Liver (tissue), 9 donors: ENCODE measurements around the gene SNX9. TPM values are rescaled to one million over a fixed set of nuclear protein-coding genes. Genes with fewer than 3 reads are reported as not detected.

ENCODE experiments used
- DNase-seq: peaks from one replicate; pipeline ENCODE4 v3.0.0-alpha.2; 2017; ENCODE audit warnings: low spot score
- H3K27ac ChIP-seq, 2 donors: one replicate each; pipeline ENCODE4 v1.7.0; 2013; ENCODE audit warnings: inconsistent platforms in 2 of 2, low read length in 2 of 2, control low read depth in 1 of 2, low read depth in 1 of 2, mild to moderate bottlenecking in 1 of 2
- H3K27me3 ChIP-seq, 4 donors: one replicate each; pipeline versions ENCODE4 v1.6.1 to v1.7.0; 2013; ENCODE audit warnings: low read length in 3 of 4, inconsistent platforms in 1 of 4, mild to moderate bottlenecking in 1 of 4, moderate library complexity in 1 of 4; ENCODE audit not compliant: control insufficient read depth in 4 of 4, insufficient read depth in 4 of 4
- H3K36me3 ChIP-seq, 4 donors: one replicate each; pipeline versions ENCODE4 v1.6.1 to v1.7.0; 2013; ENCODE audit warnings: low read length in 3 of 4, mild to moderate bottlenecking in 3 of 4, low read depth in 1 of 4, moderate library complexity in 1 of 4; ENCODE audit not compliant: control insufficient read depth in 4 of 4, insufficient read depth in 3 of 4
- H3K4me1 ChIP-seq, 4 donors: one replicate each; pipeline versions ENCODE4 v1.6.1 to v1.7.0; 2013; ENCODE audit warnings: low read length in 3 of 4, mild to moderate bottlenecking in 3 of 4, moderate library complexity in 1 of 4; ENCODE audit not compliant: control insufficient read depth in 4 of 4, insufficient read depth in 4 of 4
- H3K4me3 ChIP-seq, 3 donors: one replicate each; pipeline versions ENCODE4 v1.6.1 to v1.7.0; 2013; ENCODE audit warnings: low read length in 3 of 3, control low read depth in 1 of 3, low read depth in 1 of 3, mild to moderate bottlenecking in 1 of 3
- H3K9ac ChIP-seq, 2 donors: one replicate each; pipeline ENCODE4 v1.7.0; 2013; ENCODE audit warnings: low read length in 2 of 2, mild to moderate bottlenecking in 2 of 2, moderate library complexity in 2 of 2, control low read depth in 1 of 2, low read depth in 1 of 2
- H3K9me3 ChIP-seq, 4 donors: one replicate each; pipeline versions ENCODE4 v1.6.1 to v1.7.0; 2013; ENCODE audit warnings: low read length in 3 of 4; ENCODE audit not compliant: control insufficient read depth in 4 of 4
- EGR1 ChIP-seq, 2 donors: IDR thresholded peaks; 2 replicates each; pipeline ENCODE4 v1.6.1; 2016 to 2018; ENCODE audit warnings: antibody characterized with exemption in 2 of 2, low read depth in 2 of 2
- FOXA1 ChIP-seq: IDR thresholded peaks from 2 replicates; pipeline ENCODE4 v1.6.1; 2016; ENCODE audit warnings: antibody characterized with exemption
- FOXA2 ChIP-seq: IDR thresholded peaks from 2 replicates; pipeline ENCODE4 v1.6.1; 2016; ENCODE audit warnings: antibody characterized with exemption
- GABPA ChIP-seq, 2 donors: IDR thresholded peaks in 1 of 2; conservative IDR thresholded peaks in 1 of 2; 2 replicates each; pipeline ENCODE4 v1.6.1; 2016; ENCODE audit warnings: antibody characterized with exemption in 2 of 2, mild to moderate bottlenecking in 1 of 2, moderate library complexity in 1 of 2
- HNF4A ChIP-seq, 2 donors: conservative IDR thresholded peaks; 2 replicates each; pipeline ENCODE4 v1.6.1; 2016; ENCODE audit warnings: antibody characterized with exemption in 2 of 2, mild to moderate bottlenecking in 2 of 2
- HNF4G ChIP-seq: IDR thresholded peaks from 2 replicates; pipeline ENCODE4 v1.6.1; 2016; ENCODE audit warnings: antibody characterized with exemption
- JUND ChIP-seq, 2 donors: IDR thresholded peaks; 2 replicates each; pipeline ENCODE4 v1.6.1; 2016; ENCODE audit warnings: antibody characterized with exemption in 2 of 2
- NR2F2 ChIP-seq: IDR thresholded peaks from 2 replicates; pipeline ENCODE4 v1.6.1; 2016; ENCODE audit warnings: antibody characterized with exemption
- RAD21 ChIP-seq, 2 donors: IDR thresholded peaks; 2 replicates each; pipeline ENCODE4 v1.6.1; 2016; ENCODE audit warnings: antibody characterized with exemption in 2 of 2, mild to moderate bottlenecking in 2 of 2
- RXRA ChIP-seq, 2 donors: IDR thresholded peaks; 2 replicates each; pipeline ENCODE4 v1.6.1; 2017 to 2018; ENCODE audit warnings: antibody characterized with exemption in 2 of 2, mild to moderate bottlenecking in 1 of 2
- SP1 ChIP-seq: IDR thresholded peaks from 2 replicates; pipeline ENCODE4 v1.6.1; 2018; ENCODE audit warnings: antibody characterized with exemption, mild to moderate bottlenecking
- TAF1 ChIP-seq: conservative IDR thresholded peaks from 2 replicates; pipeline ENCODE4 v1.6.1; 2016; ENCODE audit warnings: antibody characterized with exemption, mild to moderate bottlenecking
- YY1 ChIP-seq: IDR thresholded peaks from 2 replicates; pipeline ENCODE4 v1.6.1; 2016; ENCODE audit warnings: antibody characterized with exemption, mild to moderate bottlenecking
- WGBS: extraction: QIAGEN DNeasy Blood & Tissue Kit; methylation state at CpG from one replicate; pipeline ENCODE4 v1.1.7; 2013; 5-methylcytosine and 5-hydroxymethylcytosine counted together
- polyA plus RNA-seq, 2 donors: library from polyadenylated mRNA; stranded (reverse) in 1 of 2; unstranded in 1 of 2; fragments of 200-250 nt in 1 of 2; fragments of >200 nt in 1 of 2; fragmentation: Nextera tagmentation in 1 of 2; extraction: Ambion mirVana in 1 of 2; gene quantifications; one replicate each; pipeline versions ENCODE4 v1.2.1 to v1.2.3, GENCODE V29; 2013 to 2015
- total RNA-seq, 2 donors: library from RNA; depleted of rRNA; stranded (reverse); fragments of >200 nt; gene quantifications; one replicate each; pipeline ENCODE4 v1.2.3, GENCODE V29; 2014
- TF ChIP-seq, protein P1 (sequence below): IDR thresholded peaks from 2 replicates; pipeline ENCODE4 v1.6.1; 2016; ENCODE audit warnings: antibody characterized with exemption, mild to moderate bottlenecking
- TF ChIP-seq, protein P2 (sequence below): IDR thresholded peaks from 2 replicates; pipeline ENCODE4 v1.6.1; 2016; ENCODE audit warnings: antibody characterized with exemption
- TF ChIP-seq, protein P3 (sequence below): IDR thresholded peaks from 2 replicates; pipeline ENCODE4 v1.6.1; 2016; ENCODE audit warnings: antibody characterized with exemption
- TF ChIP-seq, protein P4 (sequence below): fragments of 150-350 bp; IDR thresholded peaks from 2 replicates; pipeline ENCODE4 v1.5.1; 2017; ENCODE audit warnings: improper control_type of control experiment, low read depth, low read length; ENCODE audit not compliant: missing input control
- TF ChIP-seq, protein P5 (sequence below): IDR thresholded peaks from 2 replicates; pipeline ENCODE4 v1.6.1; 2016; ENCODE audit warnings: antibody characterized with exemption
- donor health status: healthy.
- donor health status: healthy.
- donor health status: healthy.
- donor health status: healthy.
- donor health status: healthy.

Gene SNX9
- total and polyA plus RNA-seq, 4 donors: 16.4 to 31.0 (median 22.3) TPM

DNA sequence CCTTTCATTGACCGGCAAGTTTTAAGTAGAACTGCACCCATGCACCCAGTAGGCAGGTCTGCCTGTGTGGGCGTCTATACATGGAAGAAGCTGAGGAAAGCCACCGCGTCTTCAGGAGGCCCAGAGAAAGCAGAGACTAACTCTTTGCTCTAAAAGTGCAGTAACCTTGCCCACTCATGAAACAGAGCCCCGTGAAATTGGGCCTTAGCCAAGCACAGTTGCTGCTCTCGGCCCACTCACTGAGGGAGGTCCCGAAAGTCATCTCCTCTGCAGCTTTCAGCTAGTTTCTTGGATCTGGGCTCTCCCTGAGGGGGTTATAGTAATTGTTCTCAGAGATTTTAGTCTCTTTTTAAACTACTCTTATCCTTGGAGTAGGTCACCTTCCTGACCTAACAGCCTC lies 84.6 kb downstream of the SNX9 start:
- no peak for DNase-seq
- Histone ChIP-seq H3K4me1 (no peaks in the 10 kb centered on the region), H3K4me3 (no peak overlapping the region), H3K27me3 (no peaks in the 10 kb centered on the region), H3K9ac (no peak overlapping the region), H3K36me3 (peaks cover 4 to 48% (median 20%) of the 10 kb centered on the region in 4 donors), H3K9me3 (no peaks in the 10 kb centered on the region), H3K27ac (no peak overlapping the region)
- TF ChIP-seq JUND (IDR thresholded peaks at IDR 0.05) (no peak), HNF4G (no peak)
- WGBS: 90% methylated on average over 7 of the region's 7 CpGs

DNA sequence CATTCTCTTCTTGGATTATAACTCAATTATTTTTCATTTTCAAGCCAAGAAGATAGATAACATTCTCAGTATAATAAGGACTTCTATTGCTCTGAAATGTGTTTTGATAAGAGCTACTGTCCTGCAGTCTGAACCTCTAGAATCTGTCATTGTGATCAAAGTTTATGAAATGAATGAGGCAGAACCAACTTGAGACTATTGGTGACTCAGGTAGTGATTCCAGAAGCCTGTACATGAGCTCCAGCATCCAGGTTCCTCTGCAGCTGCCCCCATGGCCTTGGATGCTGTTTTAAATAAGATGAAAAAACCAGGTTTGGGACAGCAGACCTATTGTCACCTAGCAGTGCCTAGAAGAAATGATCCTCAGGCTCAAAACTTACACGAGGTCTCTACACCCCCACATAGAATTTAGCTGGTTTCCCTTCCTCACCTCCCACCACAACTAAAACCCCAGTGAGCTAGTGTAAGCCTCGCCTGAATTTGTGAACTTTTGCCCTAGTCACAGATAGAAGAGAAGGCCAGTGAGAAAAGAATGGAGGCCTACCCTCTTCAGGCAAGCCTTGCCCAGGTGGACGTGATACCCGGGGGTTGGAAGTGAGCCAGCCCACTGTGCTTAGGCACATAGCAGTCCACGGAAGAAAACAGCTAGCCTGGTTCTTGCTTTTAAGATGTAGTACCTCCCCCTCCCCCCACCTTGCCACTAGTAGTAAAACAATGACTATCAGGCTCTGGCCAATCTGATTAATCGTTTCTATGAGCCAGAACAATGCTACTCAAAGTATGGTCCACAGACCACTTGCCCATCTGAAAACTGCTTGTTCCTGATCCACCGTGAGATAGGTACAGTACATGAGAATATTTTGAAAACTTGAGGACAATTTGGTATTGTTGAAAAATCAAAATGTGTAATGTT lies 85.6 kb downstream of the SNX9 start:
- Histone ChIP-seq H3K4me3 (no peak overlapping the region), H3K9me3 (no peaks in the 10 kb centered on the region), H3K27me3 (no peaks in the 10 kb centered on the region), H3K36me3 (peaks cover 4 to 44% (median 16%) of the 10 kb centered on the region in 4 donors), H3K9ac (no peak overlapping the region), H3K27ac (no peak overlapping the region), H3K4me1 (no peaks in the 10 kb centered on the region)
- no peak for DNase-seq
- TF ChIP-seq HNF4G: no peak
- no peak for TF ChIP-seq HNF4A (conservative IDR thresholded peaks at IDR 0.05)
- no peak for TF ChIP-seq JUND (IDR thresholded peaks at IDR 0.05)
- WGBS: 76% methylated on average over 7 of the region's 7 CpGs

DNA sequence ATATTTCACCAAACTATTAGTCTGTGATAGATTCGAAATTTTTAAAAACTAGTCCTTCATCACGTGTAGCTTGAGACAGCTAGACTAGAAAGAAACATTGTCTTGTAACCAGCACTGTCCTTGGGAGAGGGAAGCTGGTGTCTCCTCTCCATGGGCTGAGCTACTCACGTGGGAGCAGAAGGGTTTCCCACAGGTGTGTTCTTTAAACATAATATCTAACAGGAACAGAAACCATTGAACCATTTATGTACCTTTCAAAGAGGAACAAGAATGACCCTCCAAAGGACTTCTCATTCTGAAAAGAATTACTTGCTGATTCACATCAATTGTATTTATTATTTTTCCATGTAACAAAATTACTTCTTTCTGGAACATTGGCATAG lies 86.2 kb downstream of the SNX9 start:
- Histone ChIP-seq H3K36me3 (peaks cover 4 to 43% (median 17%) of the 10 kb centered on the region in 4 donors), H3K9ac (no peak overlapping the region), H3K4me3 (no peak overlapping the region), H3K27me3 (no peaks in the 10 kb centered on the region), H3K27ac (no peak overlapping the region), H3K9me3 (no peaks in the 10 kb centered on the region), H3K4me1 (no peaks in the 10 kb centered on the region)
- DNase-seq: no peak
- TF ChIP-seq HNF4A (conservative IDR thresholded peaks at IDR 0.05) (no peak), JUND (IDR thresholded peaks at IDR 0.05) (no peak), EGR1 (IDR thresholded peaks at IDR 0.05; ENCODE audit: low read depth in 2 of 2) (no peak), SP1 (no peak), RXRA (IDR thresholded peaks at IDR 0.05) (no peak), YY1 (no peak), HNF4G (no peak), GABPA (IDR thresholded peaks at IDR 0.05 in 1 of 2, conservative IDR thresholded peaks at IDR 0.05 in 1 of 2) (no peak), FOXA1 (no peak), RAD21 (IDR thresholded peaks at IDR 0.05) (no peak), NR2F2 (no peak), FOXA2 (no peak), TAF1 (no peak)
- TF ChIP-seq, protein P1, sequence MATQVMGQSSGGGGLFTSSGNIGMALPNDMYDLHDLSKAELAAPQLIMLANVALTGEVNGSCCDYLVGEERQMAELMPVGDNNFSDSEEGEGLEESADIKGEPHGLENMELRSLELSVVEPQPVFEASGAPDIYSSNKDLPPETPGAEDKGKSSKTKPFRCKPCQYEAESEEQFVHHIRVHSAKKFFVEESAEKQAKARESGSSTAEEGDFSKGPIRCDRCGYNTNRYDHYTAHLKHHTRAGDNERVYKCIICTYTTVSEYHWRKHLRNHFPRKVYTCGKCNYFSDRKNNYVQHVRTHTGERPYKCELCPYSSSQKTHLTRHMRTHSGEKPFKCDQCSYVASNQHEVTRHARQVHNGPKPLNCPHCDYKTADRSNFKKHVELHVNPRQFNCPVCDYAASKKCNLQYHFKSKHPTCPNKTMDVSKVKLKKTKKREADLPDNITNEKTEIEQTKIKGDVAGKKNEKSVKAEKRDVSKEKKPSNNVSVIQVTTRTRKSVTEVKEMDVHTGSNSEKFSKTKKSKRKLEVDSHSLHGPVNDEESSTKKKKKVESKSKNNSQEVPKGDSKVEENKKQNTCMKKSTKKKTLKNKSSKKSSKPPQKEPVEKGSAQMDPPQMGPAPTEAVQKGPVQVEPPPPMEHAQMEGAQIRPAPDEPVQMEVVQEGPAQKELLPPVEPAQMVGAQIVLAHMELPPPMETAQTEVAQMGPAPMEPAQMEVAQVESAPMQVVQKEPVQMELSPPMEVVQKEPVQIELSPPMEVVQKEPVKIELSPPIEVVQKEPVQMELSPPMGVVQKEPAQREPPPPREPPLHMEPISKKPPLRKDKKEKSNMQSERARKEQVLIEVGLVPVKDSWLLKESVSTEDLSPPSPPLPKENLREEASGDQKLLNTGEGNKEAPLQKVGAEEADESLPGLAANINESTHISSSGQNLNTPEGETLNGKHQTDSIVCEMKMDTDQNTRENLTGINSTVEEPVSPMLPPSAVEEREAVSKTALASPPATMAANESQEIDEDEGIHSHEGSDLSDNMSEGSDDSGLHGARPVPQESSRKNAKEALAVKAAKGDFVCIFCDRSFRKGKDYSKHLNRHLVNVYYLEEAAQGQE: no peak
- TF ChIP-seq, protein P2, sequence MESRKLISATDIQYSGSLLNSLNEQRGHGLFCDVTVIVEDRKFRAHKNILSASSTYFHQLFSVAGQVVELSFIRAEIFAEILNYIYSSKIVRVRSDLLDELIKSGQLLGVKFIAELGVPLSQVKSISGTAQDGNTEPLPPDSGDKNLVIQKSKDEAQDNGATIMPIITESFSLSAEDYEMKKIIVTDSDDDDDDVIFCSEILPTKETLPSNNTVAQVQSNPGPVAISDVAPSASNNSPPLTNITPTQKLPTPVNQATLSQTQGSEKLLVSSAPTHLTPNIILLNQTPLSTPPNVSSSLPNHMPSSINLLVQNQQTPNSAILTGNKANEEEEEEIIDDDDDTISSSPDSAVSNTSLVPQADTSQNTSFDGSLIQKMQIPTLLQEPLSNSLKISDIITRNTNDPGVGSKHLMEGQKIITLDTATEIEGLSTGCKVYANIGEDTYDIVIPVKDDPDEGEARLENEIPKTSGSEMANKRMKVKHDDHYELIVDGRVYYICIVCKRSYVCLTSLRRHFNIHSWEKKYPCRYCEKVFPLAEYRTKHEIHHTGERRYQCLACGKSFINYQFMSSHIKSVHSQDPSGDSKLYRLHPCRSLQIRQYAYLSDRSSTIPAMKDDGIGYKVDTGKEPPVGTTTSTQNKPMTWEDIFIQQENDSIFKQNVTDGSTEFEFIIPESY: no peak
- TF ChIP-seq, protein P3, sequence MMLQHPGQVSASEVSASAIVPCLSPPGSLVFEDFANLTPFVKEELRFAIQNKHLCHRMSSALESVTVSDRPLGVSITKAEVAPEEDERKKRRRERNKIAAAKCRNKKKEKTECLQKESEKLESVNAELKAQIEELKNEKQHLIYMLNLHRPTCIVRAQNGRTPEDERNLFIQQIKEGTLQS: no peak
- TF ChIP-seq, protein P4, sequence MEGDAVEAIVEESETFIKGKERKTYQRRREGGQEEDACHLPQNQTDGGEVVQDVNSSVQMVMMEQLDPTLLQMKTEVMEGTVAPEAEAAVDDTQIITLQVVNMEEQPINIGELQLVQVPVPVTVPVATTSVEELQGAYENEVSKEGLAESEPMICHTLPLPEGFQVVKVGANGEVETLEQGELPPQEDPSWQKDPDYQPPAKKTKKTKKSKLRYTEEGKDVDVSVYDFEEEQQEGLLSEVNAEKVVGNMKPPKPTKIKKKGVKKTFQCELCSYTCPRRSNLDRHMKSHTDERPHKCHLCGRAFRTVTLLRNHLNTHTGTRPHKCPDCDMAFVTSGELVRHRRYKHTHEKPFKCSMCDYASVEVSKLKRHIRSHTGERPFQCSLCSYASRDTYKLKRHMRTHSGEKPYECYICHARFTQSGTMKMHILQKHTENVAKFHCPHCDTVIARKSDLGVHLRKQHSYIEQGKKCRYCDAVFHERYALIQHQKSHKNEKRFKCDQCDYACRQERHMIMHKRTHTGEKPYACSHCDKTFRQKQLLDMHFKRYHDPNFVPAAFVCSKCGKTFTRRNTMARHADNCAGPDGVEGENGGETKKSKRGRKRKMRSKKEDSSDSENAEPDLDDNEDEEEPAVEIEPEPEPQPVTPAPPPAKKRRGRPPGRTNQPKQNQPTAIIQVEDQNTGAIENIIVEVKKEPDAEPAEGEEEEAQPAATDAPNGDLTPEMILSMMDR: no peak
- TF ChIP-seq, protein P5, sequence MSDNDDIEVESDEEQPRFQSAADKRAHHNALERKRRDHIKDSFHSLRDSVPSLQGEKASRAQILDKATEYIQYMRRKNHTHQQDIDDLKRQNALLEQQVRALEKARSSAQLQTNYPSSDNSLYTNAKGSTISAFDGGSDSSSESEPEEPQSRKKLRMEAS: no peak
- 94% methylated on average over 3 of the region's 3 CpGs for WGBS
